Neural cell (in vitro differentiated cells): ENCODE measurements around the gene ENAM. TPM values are rescaled to one million over a fixed set of nuclear protein-coding genes. Genes with fewer than 3 reads are reported as not detected.

Experiments
- H2AFZ ChIP-seq: fragments of 200-600, 300-800 bp; sonication (generic), shearing (Covaris generic); 2 replicates; pipeline ENCODE4 v1.6.0; 2014; ENCODE audit warnings: low read depth, mild to moderate bottlenecking, antibody characterized with exemption, low read length, moderate library complexity
- H3F3A ChIP-seq: fragments of 200-600 bp; shearing (Covaris generic); 2 replicates; pipeline ENCODE4 v1.6.1; 2016; ENCODE audit warnings: mild to moderate bottlenecking, moderate library complexity, mixed read lengths, antibody characterized with exemption, low read length; ENCODE audit not compliant: insufficient read depth, poor library complexity, severe bottlenecking
- H3K27ac ChIP-seq: fragments of 200-600, 300-800 bp; sonication (generic), shearing (Covaris generic); 2 replicates; pipeline ENCODE4 v1.5.1; 2014; ENCODE audit warnings: mild to moderate bottlenecking, low read length, moderate library complexity
- H3K27me3 ChIP-seq: fragments of 300-800, 200-600 bp; sonication (generic), shearing (Covaris generic); 2 replicates; pipeline ENCODE4 v1.6.0; 2014; ENCODE audit warnings: mild to moderate bottlenecking, low read depth, low read length, moderate library complexity; ENCODE audit not compliant: insufficient read depth
- H3K36me3 ChIP-seq: fragments of 300-800, 200-600 bp; sonication (generic), shearing (Covaris generic); 2 replicates; pipeline ENCODE4 v1.5.1; 2014; ENCODE audit warnings: mild to moderate bottlenecking, antibody characterized with exemption, low read length, moderate library complexity; ENCODE audit not compliant: insufficient read depth
- H3K4me2 ChIP-seq: fragments of 300-800, 200-600 bp; sonication (generic), shearing (Covaris generic); 2 replicates; pipeline ENCODE4 v1.6.0; 2014; ENCODE audit warnings: mild to moderate bottlenecking, low read length
- H3K4me3 ChIP-seq: fragments of 300-800, 200-600 bp; sonication (generic), shearing (Covaris generic); 2 replicates; pipeline ENCODE4 v1.5.1; 2014; ENCODE audit warnings: mild to moderate bottlenecking, low read length, moderate library complexity
- H3K79me2 ChIP-seq: fragments of 200-600 bp; shearing (Covaris generic); replicated peaks from 2 replicates; pipeline ENCODE4 v1.6.0; 2014; ENCODE audit warnings: mild to moderate bottlenecking, low read length, moderate library complexity; ENCODE audit not compliant: insufficient read depth
- H3K9ac ChIP-seq: fragments of 300-800, 200-600 bp; sonication (generic), shearing (Covaris generic); 2 replicates; pipeline ENCODE4 v1.6.1; 2016; ENCODE audit warnings: mild to moderate bottlenecking, low read length, mixed read lengths
- H3K9me2 ChIP-seq: fragments of 200-600 bp; shearing (Covaris generic); 2 replicates; pipeline ENCODE4 v1.6.1; 2016; ENCODE audit warnings: mild to moderate bottlenecking, low read length, mixed read lengths; ENCODE audit not compliant: insufficient read depth
- H3K9me3 ChIP-seq: fragments of 200-600, 300-800 bp; sonication (generic), shearing (Covaris generic); 2 replicates; pipeline ENCODE4 v1.6.1; 2016; ENCODE audit warnings: mild to moderate bottlenecking, mixed run types, low read length, moderate library complexity, mixed read lengths
- H4K20me1 ChIP-seq: fragments of 200-600 bp; shearing (Covaris generic); 2 replicates; pipeline ENCODE4 v1.6.1; 2016; ENCODE audit warnings: mild to moderate bottlenecking, mixed run types; ENCODE audit not compliant: insufficient read depth
- CTCF ChIP-seq: fragments of 450-650 bp; IDR thresholded peaks from 2 replicates; pipeline ENCODE4 v1.5.1; 2014; ENCODE audit warnings: antibody characterized with exemption, mild to moderate bottlenecking, moderate library complexity; ENCODE audit not compliant: poor library complexity, severe bottlenecking
- EP300 ChIP-seq: fragments of 450-650 bp; conservative IDR thresholded peaks from 2 replicates; pipeline ENCODE4 v1.6.1; 2014; ENCODE audit warnings: antibody characterized with exemption, mild to moderate bottlenecking, moderate library complexity; ENCODE audit not compliant: poor library complexity, severe bottlenecking
- EZH2 ChIP-seq: fragments of 200-600, 300-800 bp; shearing (Covaris generic), sonication (generic); IDR thresholded peaks from 2 replicates; pipeline ENCODE4 v1.6.1; 2014; ENCODE audit warnings: antibody characterized with exemption, low read length, borderline replicate concordance, mild to moderate bottlenecking; ENCODE audit not compliant: insufficient read depth, poor library complexity, severe bottlenecking
- MXI1 ChIP-seq: fragments of 450-650 bp; conservative IDR thresholded peaks from 2 replicates; pipeline ENCODE4 v1.6.1; 2014; ENCODE audit warnings: antibody characterized with exemption, mild to moderate bottlenecking; ENCODE audit not compliant: poor library complexity, severe bottlenecking
- POLR2AphosphoS5 ChIP-seq: IDR thresholded peaks from 2 replicates; pipeline ENCODE4 v1.6.1; 2012
- RAD21 ChIP-seq: fragments of 450-650 bp; conservative IDR thresholded peaks from 2 replicates; pipeline ENCODE4 v1.6.1; 2014; ENCODE audit warnings: antibody characterized with exemption, mild to moderate bottlenecking, moderate library complexity
- REST ChIP-seq: IDR thresholded peaks from 2 replicates; pipeline ENCODE4 v1.6.1; 2012; ENCODE audit warnings: borderline replicate concordance
- SMC3 ChIP-seq: fragments of 450-650 bp; conservative IDR thresholded peaks from 2 replicates; pipeline ENCODE4 v1.6.1; 2014; ENCODE audit warnings: antibody characterized with exemption, mild to moderate bottlenecking, moderate library complexity; ENCODE audit not compliant: poor library complexity
- TAF1 ChIP-seq: IDR thresholded peaks from 2 replicates; pipeline ENCODE4 v1.6.1; 2012; ENCODE audit warnings: low read depth
- polyA plus RNA-seq: library from polyadenylated mRNA; depleted of rRNA; stranded (reverse); fragments of >200 nt; gene quantifications from 2 replicates; pipeline ENCODE4 v1.2.3, GENCODE V29; 2014

ENAM gene
- polyA plus RNA-seq, 1 donor from 2014 or later = not detected

GRCh38 chr4:70591955-70592582 lies 36.5 kb upstream of the ENAM start, which contains the start of gene AMBN:
AMBN (plus strand) TSS chr4:70592256; CDS start chr4:70592359, 103 bp downstream.
- no peaks in the 10 kb centered on the region for H3K36me3 ChIP-seq
- TF ChIP-seq POLR2AphosphoS5 (no peak), EP300 (peak; percentile 65), RAD21 (no peak), MXI1 (no peak), EZH2 (no peak), REST (peak; percentile 78), CTCF (no peak), TAF1 (no peak), SMC3 (no peak)
- H3K79me2 ChIP-seq = no peaks in the 10 kb centered on the region
- no peaks in the 10 kb centered on the region for H3K27me3 ChIP-seq
- no peak within 1 kb of the TSS for H3K9ac ChIP-seq
- H3K9me2 ChIP-seq = no peaks in the 10 kb centered on the region
- no peaks in the 10 kb centered on the region for H4K20me1 ChIP-seq
- H3K4me3 ChIP-seq = peak within 1 kb of the TSS; percentile 46
- peak within 1 kb of the TSS; percentile 30 for H2AFZ ChIP-seq
- no peaks in the 10 kb centered on the region for H3F3A ChIP-seq
- peak within 1 kb of the TSS; percentile 61 for H3K27ac ChIP-seq
- H3K9me3 ChIP-seq = no peaks in the 10 kb centered on the region
- peak within 1 kb of the TSS; percentile 58 for H3K4me2 ChIP-seq

- H3K9ac ChIP-seq = no peak overlapping the region
- no peak overlapping the region for H3K4me2 ChIP-seq
- H3K79me2 ChIP-seq = no peaks in the 10 kb centered on the region
- H4K20me1 ChIP-seq = no peaks in the 10 kb centered on the region
- H3K27me3 ChIP-seq = no peaks in the 10 kb centered on the region
- H3K4me3 ChIP-seq = no peak overlapping the region
- H3K36me3 ChIP-seq = no peaks in the 10 kb centered on the region
- no peaks in the 10 kb centered on the region for H3F3A ChIP-seq
- no peak overlapping the region for H2AFZ ChIP-seq
- no peaks in the 10 kb centered on the region for H3K9me3 ChIP-seq
- TF ChIP-seq EZH2 = no peak
- TF ChIP-seq RAD21 = no peak
- TF ChIP-seq SMC3 = no peak
- TF ChIP-seq POLR2AphosphoS5 = no peak
- TF ChIP-seq TAF1 = no peak
- TF ChIP-seq EP300 = no peak
- no peak for TF ChIP-seq MXI1
- no peak for TF ChIP-seq CTCF
- TF ChIP-seq REST = no peak
- no peak overlapping the region for H3K27ac ChIP-seq
- H3K9me2 ChIP-seq = no peaks in the 10 kb centered on the region
Observed at GRCh38 chr4:70594196-70594595, 34.3 kb upstream of the ENAM start.
